Endothelial cell of umbilical vein (primary cell): ENCODE results near the gene SERPINA5. TPM values are rescaled to one million over a fixed set of nuclear protein-coding genes. Genes with fewer than 3 reads are reported as not detected.

Source experiments
- BruUV-seq: library from RNA; stranded (reverse); fragments of 400-500 nt; replicated peaks from 2 replicates; lab custom pipeline; 2021; lab: Mats Ljungman, UMichigan
- CTCF ChIA-PET: fragments of 300-600, 350-600 bp; sonication (Branson Sonifier 250); formaldehyde crosslinking; loops from one replicate; lab custom pipeline; 2021; ENCODE audit warnings: antibody characterized with exemption, inconsistent platforms; lab: Charles Lee
- POLR2A ChIA-PET: fragments of 300-600, 350-600 bp; sonication (Branson Sonifier 250); formaldehyde crosslinking; loops from one replicate; lab custom pipeline; 2021; ENCODE audit warnings: antibody characterized with exemption, inconsistent platforms; lab: Charles Lee
- DNase-seq: peaks from one replicate; pipeline ENCODE4 v3.0.0-alpha.2; 2011; ENCODE audit warnings: low read depth, low spot score
- FAIRE-seq: peaks from 2 replicates; lab custom pipeline; 2011; peaks lifted over from hg19 to GRCh38; lab: Jason Lieb, UNC
- H2AFZ ChIP-seq: 2 replicates; pipeline ENCODE4 v1.6.0; 2012; ENCODE audit warnings: low read depth, low read length, control low read depth, inconsistent platforms
- H3K27ac ChIP-seq: 2 replicates; pipeline ENCODE4 v1.5.1; 2011; ENCODE audit warnings: low read depth, mild to moderate bottlenecking, control low read depth, low read length, moderate library complexity; ENCODE audit not compliant: insufficient read depth
- H3K27me3 ChIP-seq, 2 experiments: 2 replicates each; pipeline versions ENCODE4 v1.6.0 to v1.6.1; 2011; ENCODE audit warnings: low read length in 2 of 2, mixed read lengths in 1 of 2; ENCODE audit not compliant: control insufficient read depth in 2 of 2, insufficient read depth in 2 of 2
- H3K36me3 ChIP-seq, 2 experiments: 2 replicates in 1 of 2; 3 replicates in 1 of 2; pipeline ENCODE4 v1.5.1; 2011; ENCODE audit warnings: low read length in 2 of 2, mild to moderate bottlenecking in 1 of 2, moderate library complexity in 1 of 2; ENCODE audit not compliant: control insufficient read depth in 2 of 2, insufficient read depth in 2 of 2; ENCODE audit errors: extremely low read depth in 1 of 2
- H3K4me1 ChIP-seq: 3 replicates; pipeline ENCODE4 v1.5.1; 2011; ENCODE audit warnings: mild to moderate bottlenecking, low read length; ENCODE audit not compliant: control insufficient read depth, insufficient read depth; ENCODE audit errors: extremely low read depth
- H3K4me2 ChIP-seq: 2 replicates; pipeline ENCODE4 v1.6.1; 2011; ENCODE audit warnings: low read length, control low read depth, mixed read lengths; ENCODE audit not compliant: insufficient read depth
- H3K4me3 ChIP-seq, 3 experiments: fragments of 200-600 bp in 1 of 3; sonication (generic), shearing (Covaris generic) in 1 of 3; replicated peaks in 1 of 3; 2 replicates each; pipeline ENCODE4 v1.5.1; 2011 to 2016; ENCODE audit warnings: control low read depth in 3 of 3, low read length in 3 of 3, mild to moderate bottlenecking in 2 of 3, inconsistent platforms in 1 of 3, low read depth in 1 of 3, moderate library complexity in 1 of 3; ENCODE audit not compliant: insufficient read depth in 1 of 3
- H3K79me2 ChIP-seq: 2 replicates; pipeline ENCODE4 v1.6.0; 2012; ENCODE audit warnings: low read length, inconsistent platforms; ENCODE audit not compliant: control insufficient read depth, insufficient read depth
- H3K9ac ChIP-seq: replicated peaks from 2 replicates; pipeline ENCODE3; 2011; ENCODE audit warnings: low read length, control low read depth; ENCODE audit not compliant: insufficient read depth; ENCODE audit errors: extremely low read depth
- H3K9me1 ChIP-seq: replicated peaks from 3 replicates; pipeline ENCODE4 v1.6.0; 2011; ENCODE audit warnings: mild to moderate bottlenecking, low read length; ENCODE audit not compliant: control insufficient read depth, insufficient read depth; ENCODE audit errors: extremely low read depth
- H3K9me3 ChIP-seq: replicated peaks from 2 replicates; pipeline ENCODE4 v1.5.1; 2012; ENCODE audit warnings: low read length, inconsistent platforms; ENCODE audit not compliant: control insufficient read depth, insufficient read depth
- H4K20me1 ChIP-seq: replicated peaks from 2 replicates; pipeline ENCODE3; 2011; ENCODE audit warnings: mild to moderate bottlenecking, low read length; ENCODE audit not compliant: control insufficient read depth, insufficient read depth; ENCODE audit errors: extremely low read depth
- EZH2 ChIP-seq: IDR thresholded peaks from 2 replicates; pipeline ENCODE4 v1.6.1; 2012; ENCODE audit warnings: borderline replicate concordance, low read depth, mild to moderate bottlenecking, moderate library complexity, low read length, inconsistent platforms; ENCODE audit not compliant: severe bottlenecking
- FOS ChIP-seq: IDR thresholded peaks from 2 replicates; pipeline ENCODE4 v1.6.1; 2011; ENCODE audit warnings: mild to moderate bottlenecking, low read length, moderate library complexity, borderline replicate concordance; ENCODE audit not compliant: insufficient read depth
- GATA2 ChIP-seq: IDR thresholded peaks from 2 replicates; pipeline ENCODE4 v1.7.0; 2011; ENCODE audit warnings: low read depth, mild to moderate bottlenecking, moderate library complexity, mixed read lengths, low read length; ENCODE audit not compliant: insufficient read length, insufficient read depth
- JUN ChIP-seq: IDR thresholded peaks from 2 replicates; pipeline ENCODE4 v1.6.1; 2011; ENCODE audit warnings: borderline replicate concordance, low read depth; ENCODE audit not compliant: insufficient read length, insufficient read depth
- MYC ChIP-seq: IDR thresholded peaks from one replicate; pipeline ENCODE4 v1.6.1; 2011; ENCODE audit warnings: mild to moderate bottlenecking, low read depth, low read length
- POLR2A ChIP-seq: IDR thresholded peaks from 2 replicates; pipeline ENCODE4 v1.6.1; 2012; ENCODE audit warnings: low read depth, mild to moderate bottlenecking, control low read depth, low read length
- POLR2AphosphoS5 ChIP-seq: IDR thresholded peaks from 2 replicates; pipeline ENCODE4 v1.6.1; 2012; ENCODE audit warnings: low read depth, mild to moderate bottlenecking, control low read depth, low read length, moderate library complexity; ENCODE audit not compliant: insufficient read depth
- dilution Hi-C: fragments of 300-500 bp; cut with MboI; formaldehyde crosslinking; loops from one replicate; pipeline ENCODE4 v1.15.0; 2019; ENCODE audit warnings: low sequenced_read_pairs; ENCODE audit not compliant: extremely low pct_ligation_motif_present
- intact Hi-C: fragments of 100-400 bp; cut with micrococcal nuclease; formaldehyde crosslinking; loops from one replicate; pipeline ENCODE4 v1.10.0; 2022
- polyA plus RNA-seq, 4 experiments: library from polyadenylated mRNA; depleted of rRNA in 3 of 4; stranded (reverse) in 3 of 4; unstranded in 1 of 4; fragments of >200 nt; gene quantifications; 2 replicates each; pipeline versions ENCODE4 v1.2.1 to v1.2.3, GENCODE V29; 2011 to 2012; ENCODE audit warnings: missing spikeins in 1 of 4
- total RNA-seq: library from RNA; stranded (reverse); gene quantifications from 2 replicates; pipeline ENCODE4 v1.2.3, GENCODE V29; 2021
- TF ChIP-seq, protein P1 (sequence below), 2 donors: IDR thresholded peaks; 1 replicate in 1 of 2; 2 replicates in 1 of 2; pipeline ENCODE4 v1.5.1; 2011; ENCODE audit warnings: low read length in 2 of 2, mild to moderate bottlenecking in 2 of 2, moderate library complexity in 2 of 2, control low read depth in 1 of 2, inconsistent platforms in 1 of 2, low read depth in 1 of 2; ENCODE audit not compliant: insufficient read depth in 1 of 2; ENCODE audit errors: extremely low read depth in 1 of 2
- TF ChIP-seq, protein P2 (sequence below): IDR thresholded peaks from 2 replicates; pipeline ENCODE4 v1.6.1; 2011; ENCODE audit not compliant: insufficient read depth, insufficient read length

Gene SERPINA5
- total and polyA plus RNA-seq, 2 donors (not counting 3 experiments of a cell fraction or from before 2014, with no cell fraction given) = 0.12 TPM; not detected in 1

GRCh38 chr14:94613720-94614644 lies 32.8 kb downstream of the SERPINA5 start:
- Histone ChIP-seq H3K4me1 (no peaks in the 10 kb centered on the region), H3K9ac (no peak overlapping the region), H3K4me2 (no peak overlapping the region), H3K4me3 (no peak overlapping the region), H2AFZ (no peak overlapping the region), H3K36me3 (no peaks in the 10 kb centered on the region), H3K27ac (no peak overlapping the region), H4K20me1 (no peaks in the 10 kb centered on the region), H3K27me3 (no peaks in the 10 kb centered on the region), H3K79me2 (no peaks in the 10 kb centered on the region), H3K9me1 (no peaks in the 10 kb centered on the region), H3K9me3 (no peaks in the 10 kb centered on the region)
- POLR2A ChIA-PET = no interaction called here
- DNase-seq = no peak
- dilution Hi-C loops = no loop called here
- no peak for TF ChIP-seq POLR2A
- TF ChIP-seq FOS = no peak
- TF ChIP-seq EZH2 = no peak
- no peak for TF ChIP-seq JUN
- TF ChIP-seq, protein P1, sequence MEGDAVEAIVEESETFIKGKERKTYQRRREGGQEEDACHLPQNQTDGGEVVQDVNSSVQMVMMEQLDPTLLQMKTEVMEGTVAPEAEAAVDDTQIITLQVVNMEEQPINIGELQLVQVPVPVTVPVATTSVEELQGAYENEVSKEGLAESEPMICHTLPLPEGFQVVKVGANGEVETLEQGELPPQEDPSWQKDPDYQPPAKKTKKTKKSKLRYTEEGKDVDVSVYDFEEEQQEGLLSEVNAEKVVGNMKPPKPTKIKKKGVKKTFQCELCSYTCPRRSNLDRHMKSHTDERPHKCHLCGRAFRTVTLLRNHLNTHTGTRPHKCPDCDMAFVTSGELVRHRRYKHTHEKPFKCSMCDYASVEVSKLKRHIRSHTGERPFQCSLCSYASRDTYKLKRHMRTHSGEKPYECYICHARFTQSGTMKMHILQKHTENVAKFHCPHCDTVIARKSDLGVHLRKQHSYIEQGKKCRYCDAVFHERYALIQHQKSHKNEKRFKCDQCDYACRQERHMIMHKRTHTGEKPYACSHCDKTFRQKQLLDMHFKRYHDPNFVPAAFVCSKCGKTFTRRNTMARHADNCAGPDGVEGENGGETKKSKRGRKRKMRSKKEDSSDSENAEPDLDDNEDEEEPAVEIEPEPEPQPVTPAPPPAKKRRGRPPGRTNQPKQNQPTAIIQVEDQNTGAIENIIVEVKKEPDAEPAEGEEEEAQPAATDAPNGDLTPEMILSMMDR (IDR thresholded peaks at IDR 0.05; ENCODE audit: extremely low read depth in 1 of 2, insufficient read depth in 1 of 2, low read depth in 1 of 2, low read length in 2 of 2) = no peak
- TF ChIP-seq MYC = no peak
- TF ChIP-seq, protein P2, sequence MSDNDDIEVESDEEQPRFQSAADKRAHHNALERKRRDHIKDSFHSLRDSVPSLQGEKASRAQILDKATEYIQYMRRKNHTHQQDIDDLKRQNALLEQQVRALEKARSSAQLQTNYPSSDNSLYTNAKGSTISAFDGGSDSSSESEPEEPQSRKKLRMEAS = no peak
- TF ChIP-seq POLR2AphosphoS5 = no peak
- no peak for TF ChIP-seq GATA2
- CTCF ChIA-PET = no interaction called here
- FAIRE-seq = no peak
- BruUV-seq = no TSS peak
- intact Hi-C loops = no loop called here
